Mucosa of descending colon (tissue), 3 donors: ENCODE data around the gene DMAC2. TPM values are rescaled to one million over a fixed set of nuclear protein-coding genes. Genes with fewer than 3 reads are reported as not detected.
A peak's percentile ranks its signal among the peaks of the same experiment; 100 is the strongest.

ENCODE experiments used
- ATAC-seq: fragments of 200-7000 bp; cut with Tn5 transposase; one replicate; pipeline ENCODE4 v1.9.1; 2020; ENCODE audit warnings: mild to moderate bottlenecking, moderate library complexity
- DNase-seq, 3 donors: peaks; one replicate each; pipeline ENCODE4 v3.0.0-alpha.2; 2020
- H3K36me3 ChIP-seq: fragments of 200-600 bp; one replicate; pipeline ENCODE4 v1.8.0; 2021; ENCODE audit warnings: low read depth, mild to moderate bottlenecking
- H3K4me1 ChIP-seq: fragments of 200-600 bp; one replicate; pipeline ENCODE4 v1.8.0; 2021; ENCODE audit warnings: low read depth, mild to moderate bottlenecking
- H3K4me3 ChIP-seq: fragments of 200-600 bp; one replicate; pipeline ENCODE4 v1.8.0; 2021; ENCODE audit warnings: mild to moderate bottlenecking
- H3K9me3 ChIP-seq: fragments of 200-600 bp; one replicate; pipeline ENCODE4 v1.8.0; 2021; ENCODE audit warnings: mild to moderate bottlenecking
- CTCF ChIP-seq: fragments of 200-600 bp; IDR thresholded peaks from one replicate; pipeline ENCODE4 v1.8.0; 2022; ENCODE audit warnings: antibody characterized with exemption, mild to moderate bottlenecking
- intact Hi-C, 2 donors: fragments of 100-400 bp; cut with DNase I in 1 of 2; cut with micrococcal nuclease in 1 of 2; formaldehyde crosslinking; loops; one replicate each; pipeline versions ENCODE4 v1.11.0 to v1.11.1; 2022; cut with DNase I, micrococcal nuclease
- total RNA-seq, 3 donors: library from RNA; stranded (reverse); fragmentation: NEBNext Ultra II Directional in 2 of 3; extraction: Animal tissue kit (Norgen Biotek cat#: 25700) in 2 of 3; gene quantifications; one replicate each; pipeline versions ENCODE4 v1.2.1 to v1.2.4, GENCODE V29; 2021 to 2023
- donor health status: DM: no; HTN: no; CAD: no; lungs with moderate emphysema.
- donor health status: DM: no; HTN: no; CAD: no.
- donor health status: DM: no; HTN: yes; CAD: no.

Gene DMAC2
- total RNA-seq, 3 donors from 2014 or later, result 38.9 to 61.0 (median 47.5) TPM

GRCh38 chr19:41426952-41427646 is 12.6 kb downstream of the DMAC2 start, which contains the start of gene B3GNT8:
Gene B3GNT8, minus strand, starts transcription at chr19:41427374. Its CDS starts 596 bp downstream, at chr19:41426778.
- DNase-seq, result peak; percentile 92 to 94 (median 94)
- no peak for TF ChIP-seq CTCF
- peak; percentile 91 for ATAC-seq
- no peaks in the 10 kb centered on the region for H3K36me3 ChIP-seq
- H3K4me3 ChIP-seq, result peak within 1 kb of the TSS; percentile 34
- intact Hi-C loops, result no loop called here
- H3K4me1 ChIP-seq, result peaks cover 15% of the 10 kb centered on the region
- H3K9me3 ChIP-seq, result no peaks in the 10 kb centered on the region

DNA sequence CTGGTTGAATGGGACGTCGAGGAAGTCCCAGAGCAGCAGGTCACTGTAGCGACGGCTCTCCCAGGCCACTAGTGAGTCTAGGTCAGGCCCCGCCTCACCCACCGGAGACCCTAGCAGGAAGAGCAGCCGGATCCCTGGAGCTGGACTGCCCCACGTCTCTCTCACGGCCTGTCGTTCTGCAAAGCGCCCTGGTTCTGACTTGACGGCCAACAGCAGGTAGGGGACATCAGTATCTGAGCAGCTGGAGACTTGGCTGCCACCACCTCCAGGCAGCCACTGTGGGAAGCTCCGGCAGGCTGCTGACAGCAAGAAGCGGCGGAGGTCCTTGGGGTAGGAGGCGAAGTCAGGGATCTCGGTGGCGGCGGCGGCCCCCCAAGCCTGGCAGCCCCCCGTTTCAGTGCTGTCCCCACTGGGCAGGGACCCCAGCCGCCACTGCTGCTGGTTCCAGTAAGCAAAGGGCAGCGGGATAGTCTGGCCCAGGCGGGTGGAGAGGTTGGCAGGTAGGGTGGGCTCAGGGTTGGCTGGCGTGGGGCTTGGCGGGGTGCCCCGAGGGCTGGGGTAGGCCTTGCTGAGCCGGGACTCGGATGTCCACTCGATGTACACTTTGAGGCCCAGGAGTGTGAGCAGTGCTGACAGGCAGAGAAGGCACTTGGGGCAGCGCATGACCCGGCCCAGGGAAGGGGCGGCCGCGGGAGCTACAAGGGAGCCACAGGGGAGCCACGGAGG is 13.4 kb downstream of the DMAC2 start:
- Histone ChIP-seq H3K4me3 (peak overlapping the region; percentile 34), H3K9me3 (no peaks in the 10 kb centered on the region), H3K4me1 (peaks cover 15% of the 10 kb centered on the region), H3K36me3 (no peaks in the 10 kb centered on the region)
- peak in 2 of 3 donors; percentile 63 to 66 for DNase-seq
- intact Hi-C loops, result no loop called here
- peak; percentile 25 for ATAC-seq
- no peak for TF ChIP-seq CTCF

DNA sequence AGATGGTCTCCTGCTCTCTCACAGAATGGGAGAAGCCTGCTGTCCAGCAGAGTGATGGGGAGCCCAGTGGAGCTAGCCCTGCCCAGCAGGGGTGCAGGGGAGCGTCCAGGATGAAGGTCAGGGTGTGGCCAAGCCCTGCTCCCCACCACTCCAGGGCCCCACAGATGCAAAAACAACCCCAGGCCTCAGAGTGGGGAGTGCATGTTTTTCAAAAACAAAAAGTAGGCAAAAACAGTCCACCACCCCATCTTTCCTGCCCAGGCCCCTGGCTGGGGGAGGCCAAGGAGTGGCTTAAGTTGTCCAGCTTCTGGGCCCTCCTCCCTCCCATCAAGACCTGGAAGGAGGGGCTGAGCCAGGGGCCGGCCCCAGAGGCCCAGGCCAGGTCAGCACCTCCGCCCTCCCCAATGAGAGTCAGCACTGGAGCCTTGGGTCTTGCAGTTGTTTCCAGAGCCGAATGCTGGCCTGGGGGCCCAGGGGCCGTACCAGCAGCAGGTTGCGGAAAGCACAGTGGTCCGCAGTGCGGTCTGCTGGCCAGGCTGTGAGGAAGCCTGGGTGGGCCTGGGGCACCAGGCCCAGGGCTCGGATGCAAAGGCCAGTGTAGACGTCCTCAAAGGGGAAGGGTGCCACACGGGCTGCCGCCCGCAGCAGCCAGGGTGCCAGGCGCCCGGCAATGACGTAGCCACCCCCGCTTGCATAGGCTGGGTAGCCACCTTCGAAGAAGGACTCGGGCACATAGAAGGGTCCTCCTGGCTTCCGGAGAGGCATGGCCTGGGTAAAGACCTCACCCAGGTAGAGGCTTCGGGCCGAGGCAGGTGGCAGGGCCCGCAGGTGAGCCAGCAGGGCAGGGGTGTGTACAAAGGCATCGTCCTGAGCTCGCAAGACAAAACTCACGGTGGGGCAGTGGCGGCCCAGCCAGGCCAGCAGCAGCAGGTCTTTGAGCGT is 14.3 kb downstream of the DMAC2 start:
- H3K4me3 ChIP-seq, result no peak overlapping the region
- no peak for TF ChIP-seq CTCF
- no peaks in the 10 kb centered on the region for H3K9me3 ChIP-seq
- ATAC-seq, result peak; percentile 0
- peak in 2 of 3 donors; percentile 55 to 59 for DNase-seq
- H3K4me1 ChIP-seq, result peaks cover 19% of the 10 kb centered on the region
- intact Hi-C loops, result no loop called here
- no peaks in the 10 kb centered on the region for H3K36me3 ChIP-seq

DNA sequence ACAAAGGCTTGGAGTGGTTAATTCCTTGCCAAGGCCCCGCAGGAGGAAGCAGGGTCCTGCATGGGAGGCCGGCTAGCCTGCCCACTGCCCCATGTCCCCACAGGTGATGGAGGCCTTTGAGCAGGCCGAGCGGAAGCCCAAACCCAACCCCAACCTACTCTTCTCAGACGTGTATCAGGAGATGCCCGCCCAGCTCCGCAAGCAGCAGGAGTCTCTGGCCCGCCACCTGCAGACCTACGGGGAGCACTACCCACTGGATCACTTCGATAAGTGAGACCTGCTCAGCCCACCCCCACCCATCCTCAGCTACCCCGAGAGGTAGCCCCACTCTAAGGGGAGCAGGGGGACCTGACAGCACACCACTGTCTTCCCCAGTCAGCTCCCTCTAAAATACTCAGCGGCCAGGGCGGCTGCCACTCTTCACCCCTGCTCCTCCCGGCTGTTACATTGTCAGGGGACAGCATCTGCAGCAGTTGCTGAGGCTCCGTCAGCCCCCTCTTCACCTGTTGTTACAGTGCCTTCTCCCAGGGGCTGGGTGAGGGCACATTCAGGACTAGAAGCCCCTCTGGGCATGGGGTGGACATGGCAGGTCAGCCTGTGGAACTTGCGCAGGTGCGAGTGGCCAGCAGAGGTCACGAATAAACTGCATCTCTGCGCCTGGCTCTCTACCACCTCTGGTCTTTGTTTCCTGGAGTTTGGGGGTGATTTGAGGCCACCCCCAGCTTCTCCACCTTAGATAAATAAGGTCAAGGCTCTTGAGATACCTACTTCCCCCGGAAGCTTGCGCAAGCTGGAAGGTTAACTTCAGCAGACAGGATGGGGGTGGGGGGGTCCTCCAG is 15.2 kb downstream of the DMAC2 start:
- no peak overlapping the region for H3K4me3 ChIP-seq
- no peak for DNase-seq
- intact Hi-C loops, result no loop called here
- TF ChIP-seq CTCF, result no peak
- peaks cover 19% of the 10 kb centered on the region for H3K4me1 ChIP-seq
- ATAC-seq, result no peak
- no peaks in the 10 kb centered on the region for H3K9me3 ChIP-seq
- H3K36me3 ChIP-seq, result no peaks in the 10 kb centered on the region

DNA sequence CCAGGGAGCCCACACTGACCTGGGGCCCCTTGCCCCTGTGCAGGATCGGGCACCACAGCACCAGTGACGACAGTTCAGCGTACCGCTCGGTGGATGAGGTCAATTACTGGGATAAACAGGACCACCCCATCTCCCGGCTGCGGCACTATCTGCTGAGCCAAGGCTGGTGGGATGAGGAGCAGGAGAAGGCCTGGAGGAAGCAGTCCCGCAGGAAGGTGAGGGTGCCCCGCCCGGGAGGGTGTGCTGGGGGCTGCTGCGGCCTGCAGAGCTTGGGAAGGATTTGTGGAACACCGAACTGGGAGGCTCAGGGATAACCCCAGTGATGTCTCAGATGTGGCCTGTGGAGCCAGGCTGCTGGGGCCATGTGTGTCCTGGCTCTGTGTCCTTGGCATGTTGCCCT is 16.8 kb downstream of the DMAC2 start:
- no peak for ATAC-seq
- H3K4me1 ChIP-seq, result peaks cover 14% of the 10 kb centered on the region
- intact Hi-C loops, result no loop called here

More for the DNA sequence above, 16.8 kb downstream of the DMAC2 start:
- Histone ChIP-seq H3K9me3 (no peaks in the 10 kb centered on the region), H3K36me3 (peaks cover 6% of the 10 kb centered on the region), H3K4me3 (no peak overlapping the region)
- no peak for TF ChIP-seq CTCF
- no peak for DNase-seq
